Measurements from ENCODE around the gene TMEM51. TPM values are rescaled to one million over a fixed set of nuclear protein-coding genes. Genes with fewer than 3 reads are reported as not detected.

The TMEM51 gene
- total RNA-seq, 1 donor from 2014 or later: 6.9 TPM

GRCh38 chr1:15148475-15148874, 5.1 kb upstream of the TMEM51 start:
- TF ChIP-seq EZH2 (IDR thresholded peaks at IDR 0.05; ENCODE audit: insufficient read depth, low read length) (no peak), CTCF (IDR thresholded peaks at IDR 0.05; ENCODE audit: insufficient read depth, low read depth, low read length) (no peak)
- Histone ChIP-seq H3K4me3 (ENCODE audit: insufficient read depth, low read depth, low read length) (no peak overlapping the region), H3K27me3 (ENCODE audit: insufficient read depth, low read length) (peaks cover 17% of the 10 kb centered on the region), H3K9me3 (ENCODE audit: insufficient read depth, low read depth, low read length) (no peaks in the 10 kb centered on the region), H3K4me1 (ENCODE audit: insufficient read depth, low read length) (peaks cover 4% of the 10 kb centered on the region), H3K4me2 (ENCODE audit: low read length) (no peak overlapping the region), H3K9ac (ENCODE audit: low read length) (no peak overlapping the region), H3K27ac (ENCODE audit: low read depth, low read length) (no peak overlapping the region), H3K79me2 (ENCODE audit: insufficient read depth, low read length) (no peaks in the 10 kb centered on the region), H2AFZ (ENCODE audit: low read depth, low read length) (no peak overlapping the region), H3K36me3 (ENCODE audit: insufficient read depth, low read length) (no peaks in the 10 kb centered on the region), H4K20me1 (ENCODE audit: insufficient read depth, low read length) (no peaks in the 10 kb centered on the region)
- Mint-ChIP-seq H3K27me3 (ENCODE audit: low read depth, unreplicated experiment) (peaks cover 39% of the 10 kb centered on the region), H3K27ac (ENCODE audit: unreplicated experiment) (no peak overlapping the region), H3K9me3 (ENCODE audit: unreplicated experiment) (peaks cover 8% of the 10 kb centered on the region), H3K4me3 (ENCODE audit: unreplicated experiment) (no peak overlapping the region), H3K36me3 (ENCODE audit: low read depth, unreplicated experiment) (peaks cover 2% of the 10 kb centered on the region), H3K4me1 (ENCODE audit: low read depth, unreplicated experiment) (peaks cover 3% of the 10 kb centered on the region)
- FAIRE-seq (no peak), DNase-seq (ENCODE audit: low read depth) (no peak)

GRCh38 chr1:15148941-15149340, 4.6 kb upstream of the TMEM51 start:
- peaks cover 39% of the 10 kb centered on the region for H3K27me3 Mint-ChIP-seq (ENCODE audit: low read depth, unreplicated experiment)
- FAIRE-seq (no peak), DNase-seq (ENCODE audit: low read depth) (no peak)
- Histone ChIP-seq H3K9ac (ENCODE audit: low read length) (no peak overlapping the region), H3K36me3 (ENCODE audit: insufficient read depth, low read length) (no peaks in the 10 kb centered on the region), H3K4me2 (ENCODE audit: low read length) (no peak overlapping the region), H2AFZ (ENCODE audit: low read depth, low read length) (no peak overlapping the region), H4K20me1 (ENCODE audit: insufficient read depth, low read length) (no peaks in the 10 kb centered on the region), H3K9me3 (ENCODE audit: insufficient read depth, low read depth, low read length) (no peaks in the 10 kb centered on the region), H3K4me3 (ENCODE audit: insufficient read depth, low read depth, low read length) (no peak overlapping the region), H3K27me3 (ENCODE audit: insufficient read depth, low read length) (peaks cover 17% of the 10 kb centered on the region), H3K79me2 (ENCODE audit: insufficient read depth, low read length) (no peaks in the 10 kb centered on the region), H3K4me1 (ENCODE audit: insufficient read depth, low read length) (peaks cover 4% of the 10 kb centered on the region), H3K27ac (ENCODE audit: low read depth, low read length) (no peak overlapping the region)
- no peak overlapping the region for H3K27ac Mint-ChIP-seq (ENCODE audit: unreplicated experiment)
- TF ChIP-seq CTCF (IDR thresholded peaks at IDR 0.05; ENCODE audit: insufficient read depth, low read depth, low read length) (no peak), EZH2 (IDR thresholded peaks at IDR 0.05; ENCODE audit: insufficient read depth, low read length) (no peak)
- H3K4me1 Mint-ChIP-seq (ENCODE audit: low read depth, unreplicated experiment): peaks cover 3% of the 10 kb centered on the region
- peaks cover 8% of the 10 kb centered on the region for H3K9me3 Mint-ChIP-seq (ENCODE audit: unreplicated experiment)
- no peak overlapping the region for H3K4me3 Mint-ChIP-seq (ENCODE audit: unreplicated experiment)
- H3K36me3 Mint-ChIP-seq (ENCODE audit: low read depth, unreplicated experiment): peaks cover 2% of the 10 kb centered on the region

GRCh38 chr1:15150376-15150775, 3.2 kb upstream of the TMEM51 start:
- TF ChIP-seq CTCF (IDR thresholded peaks at IDR 0.05; ENCODE audit: insufficient read depth, low read depth, low read length) (no peak), EZH2 (IDR thresholded peaks at IDR 0.05; ENCODE audit: insufficient read depth, low read length) (no peak)
- H3K4me2 ChIP-seq (ENCODE audit: low read length): no peak overlapping the region
- H3K79me2 ChIP-seq (ENCODE audit: insufficient read depth, low read length): no peaks in the 10 kb centered on the region
- H3K9me3 ChIP-seq (ENCODE audit: insufficient read depth, low read depth, low read length): no peaks in the 10 kb centered on the region
- peaks cover 37% of the 10 kb centered on the region for H3K27me3 Mint-ChIP-seq (ENCODE audit: low read depth, unreplicated experiment)
- no peak for FAIRE-seq
- H3K27ac ChIP-seq (ENCODE audit: low read depth, low read length): no peak overlapping the region
- H3K4me1 Mint-ChIP-seq (ENCODE audit: low read depth, unreplicated experiment): peaks cover 4% of the 10 kb centered on the region
- H3K36me3 ChIP-seq (ENCODE audit: insufficient read depth, low read length): no peaks in the 10 kb centered on the region
- no peak overlapping the region for H3K9ac ChIP-seq (ENCODE audit: low read length)
- peaks cover 10% of the 10 kb centered on the region for H3K4me1 ChIP-seq (ENCODE audit: insufficient read depth, low read length)
- no peak overlapping the region for H3K4me3 ChIP-seq (ENCODE audit: insufficient read depth, low read depth, low read length)
- no peak for DNase-seq (ENCODE audit: low read depth)
- H3K36me3 Mint-ChIP-seq (ENCODE audit: low read depth, unreplicated experiment): peaks cover 2% of the 10 kb centered on the region
- H4K20me1 ChIP-seq (ENCODE audit: insufficient read depth, low read length): peaks cover 6% of the 10 kb centered on the region
- H3K27me3 ChIP-seq (ENCODE audit: insufficient read depth, low read length): peaks cover 19% of the 10 kb centered on the region
- no peak overlapping the region for H3K27ac Mint-ChIP-seq (ENCODE audit: unreplicated experiment)
- H2AFZ ChIP-seq (ENCODE audit: low read depth, low read length): no peak overlapping the region
- peaks cover 8% of the 10 kb centered on the region for H3K9me3 Mint-ChIP-seq (ENCODE audit: unreplicated experiment)
- H3K4me3 Mint-ChIP-seq (ENCODE audit: unreplicated experiment): peak overlapping the region; percentile 17

Measured in astrocyte (in vitro differentiated cells and primary cell).